Cardiac atrium fibroblast (primary cell): ENCODE measurements around the gene IFNA7. TPM values are rescaled to one million over a fixed set of nuclear protein-coding genes. Genes with fewer than 3 reads are reported as not detected.

Experiments
- total RNA-seq: library from RNA; depleted of rRNA; stranded (reverse); fragments of >200 nt; gene quantifications from 2 replicates; pipeline ENCODE4 v1.2.3, GENCODE V29; 2015

Gene IFNA7
- total RNA-seq: not detected in 2 replicates

GRCh38 chr9:21202105-21202504, at the start of gene IFNA7:
Gene IFNA7, minus strand, starts transcription at chr9:21202205. Its CDS starts 40 bp downstream, at chr9:21202165.

GRCh38 chr9:21239911-21240310, 37.9 kb upstream of the IFNA7 start, which contains the start of gene IFNA14:
Gene IFNA14, minus strand, starts transcription at chr9:21240005. Its CDS starts 70 bp downstream, at chr9:21239935.

GRCh38 chr9:21228122-21228521, 26.1 kb upstream of the IFNA7 start, which contains the start of gene IFNA17:
Gene IFNA17, minus strand, starts transcription at chr9:21228222. Its CDS starts 49 bp downstream, at chr9:21228173.

GRCh38 chr9:21217211-21217610, 15.2 kb upstream of the IFNA7 start, which contains the start of gene IFNA16:
Gene IFNA16, minus strand, starts transcription at chr9:21217311. Its CDS starts 6 bp downstream, at chr9:21217305.

GRCh38 chr9:21207043-21207442, 5.0 kb upstream of the IFNA7 start, which contains the start of gene IFNA10:
Gene IFNA10, minus strand, starts transcription at chr9:21207143. Its CDS starts 46 bp downstream, at chr9:21207097.

GRCh38 chr9:21187487-21187886, 14.5 kb downstream of the IFNA7 start, which contains the start of gene IFNA4:
Gene IFNA4, minus strand, starts transcription at chr9:21187587. Its CDS starts 56 bp downstream, at chr9:21187531.

GRCh38 chr9:21166560-21166959, 35.4 kb downstream of the IFNA7 start, which contains the start of gene IFNA21:
Gene IFNA21, minus strand, starts transcription at chr9:21166660. Its CDS starts 48 bp downstream, at chr9:21166612.

Other genes with a start within 250 kb of the IFNA7 start
- gene HACD4, start 170.6 kb downstream of the IFNA7 start, total RNA-seq: 0.36 and 1.5 TPM in 2 replicates
- not detected in 2 replicates for gene IFNB1, start 124.3 kb downstream of the IFNA7 start, total RNA-seq
- gene IFNW1, start 60.4 kb downstream of the IFNA7 start, total RNA-seq: not detected in 2 replicates
- gene IFNA21, start 35.5 kb downstream of the IFNA7 start, total RNA-seq: not detected in 2 replicates
- gene IFNA4, start 14.6 kb downstream of the IFNA7 start, total RNA-seq: not detected in 2 replicates
- not detected in 2 replicates for gene IFNA10, start 4.9 kb upstream of the IFNA7 start, total RNA-seq
- not detected in 2 replicates for gene IFNA16, start 15.1 kb upstream of the IFNA7 start, total RNA-seq
- gene IFNA17, start 26.0 kb upstream of the IFNA7 start, total RNA-seq: not detected in 2 replicates
- gene IFNA14, start 37.8 kb upstream of the IFNA7 start, total RNA-seq: not detected in 2 replicates
- gene IFNA5, start 103.1 kb upstream of the IFNA7 start, total RNA-seq: not detected in 2 replicates
- 24.2 and 25.9 TPM in 2 replicates for gene KLHL9, start 133.2 kb upstream of the IFNA7 start, total RNA-seq
- not detected in 2 replicates for gene IFNA6, start 148.7 kb upstream of the IFNA7 start, total RNA-seq
- gene IFNA13, start 165.9 kb upstream of the IFNA7 start, total RNA-seq: not detected in 2 replicates
- not detected in 2 replicates for gene IFNA2, start 183.2 kb upstream of the IFNA7 start, total RNA-seq
- gene IFNA8, start 206.9 kb upstream of the IFNA7 start, total RNA-seq: not detected in 2 replicates
- not detected in 2 replicates for gene IFNA1, start 238.2 kb upstream of the IFNA7 start, total RNA-seq